ENCODE data around the gene IL16.
A peak's percentile ranks its signal among the peaks of the same experiment; 100 is the strongest.

The IL16 gene

DNA sequence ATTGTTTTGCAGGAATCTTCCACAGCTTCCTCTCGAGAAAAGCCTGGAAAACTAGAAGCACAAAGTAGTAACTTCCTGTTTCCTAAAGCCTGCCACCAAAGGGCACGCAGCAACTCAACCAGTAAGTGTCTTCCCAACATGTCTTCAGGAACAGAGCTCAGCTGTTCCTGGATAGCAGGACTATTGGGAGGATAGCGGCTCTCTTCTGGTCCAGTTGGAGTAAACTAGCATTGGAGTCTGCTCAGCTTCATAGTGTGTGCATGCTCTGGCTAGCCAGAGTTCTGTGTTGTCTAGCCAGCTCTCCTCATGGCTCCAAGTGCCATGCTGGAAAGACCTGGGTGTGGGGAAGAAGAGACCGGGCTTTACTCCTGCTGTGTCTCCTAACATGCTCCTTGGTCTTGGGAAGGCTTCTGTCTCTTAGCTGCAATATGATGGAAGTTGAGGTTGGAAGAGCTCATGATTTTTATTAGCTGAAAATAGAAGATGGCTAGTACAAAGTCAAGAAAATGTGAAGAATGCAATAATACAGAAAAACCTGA, 63.1 kb downstream of the IL16 start:
- H3K36me3 ChIP-seq (ENCODE audit: insufficient read depth, low read length) = no peaks in the 10 kb centered on the region
- no peak for DNase-seq (ENCODE audit: low read depth, low spot score)
- no peak overlapping the region for H3K27ac ChIP-seq
- H3K9ac ChIP-seq (ENCODE audit: insufficient read length) = no peak overlapping the region
- H3K9me3 ChIP-seq (ENCODE audit: low read depth, low read length) = no peaks in the 10 kb centered on the region
- H3K4me3 ChIP-seq = no peak overlapping the region
- TF ChIP-seq FOXP2 (optimal IDR thresholded peaks at IDR 0.05; ENCODE audit: control extremely low read depth, extremely low read length, insufficient read depth) (no peak), EZH2 (IDR thresholded peaks at IDR 0.05) (no peak), POLR2AphosphoS5 (IDR thresholded peaks at IDR 0.05; ENCODE audit: borderline replicate concordance, low read depth, low read length) (no peak)

DNA sequence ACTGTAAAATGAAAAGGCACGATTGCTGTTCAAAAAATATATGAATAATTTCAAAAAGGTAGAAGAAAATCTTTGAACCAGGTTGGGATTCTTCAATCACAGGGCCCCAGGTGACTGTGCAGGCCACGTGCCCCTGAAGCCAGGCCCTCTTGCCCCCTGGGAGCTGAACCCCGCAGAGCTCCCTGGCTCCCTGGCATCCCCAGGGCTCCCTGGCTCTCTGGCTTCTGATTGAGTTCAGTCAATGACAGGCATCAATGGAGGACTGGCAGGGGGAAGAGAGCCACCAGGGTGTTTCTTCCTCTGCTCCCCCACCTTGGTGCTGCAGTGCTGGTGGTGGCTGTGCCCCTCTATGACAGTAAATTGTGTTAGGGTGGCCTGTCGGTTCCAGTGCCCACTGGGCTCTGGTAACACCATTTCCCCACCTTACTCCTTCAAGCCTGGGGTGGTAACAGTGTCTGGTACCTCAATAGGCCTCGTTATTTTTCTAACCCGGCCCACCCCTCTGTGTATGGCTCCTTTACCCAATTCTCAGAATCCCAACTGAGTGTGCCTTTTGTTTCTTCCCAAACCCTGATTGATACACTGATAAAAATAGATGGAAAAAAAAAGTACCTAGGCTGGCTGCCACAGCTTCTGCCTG, 64.6 kb downstream of the IL16 start:
- TF ChIP-seq FOXP2 (optimal IDR thresholded peaks at IDR 0.05; ENCODE audit: control extremely low read depth, extremely low read length, insufficient read depth) = no peak
- no peak for TF ChIP-seq EZH2 (IDR thresholded peaks at IDR 0.05)
- TF ChIP-seq POLR2AphosphoS5 (IDR thresholded peaks at IDR 0.05; ENCODE audit: borderline replicate concordance, low read depth, low read length) = no peak
- no peak overlapping the region for H3K9ac ChIP-seq (ENCODE audit: insufficient read length)
- H3K4me3 ChIP-seq = no peak overlapping the region
- no peak for DNase-seq (ENCODE audit: low read depth, low spot score)
- H3K36me3 ChIP-seq (ENCODE audit: insufficient read depth, low read length) = no peaks in the 10 kb centered on the region
- H3K27ac ChIP-seq = no peak overlapping the region
- no peaks in the 10 kb centered on the region for H3K9me3 ChIP-seq (ENCODE audit: low read depth, low read length)

DNA sequence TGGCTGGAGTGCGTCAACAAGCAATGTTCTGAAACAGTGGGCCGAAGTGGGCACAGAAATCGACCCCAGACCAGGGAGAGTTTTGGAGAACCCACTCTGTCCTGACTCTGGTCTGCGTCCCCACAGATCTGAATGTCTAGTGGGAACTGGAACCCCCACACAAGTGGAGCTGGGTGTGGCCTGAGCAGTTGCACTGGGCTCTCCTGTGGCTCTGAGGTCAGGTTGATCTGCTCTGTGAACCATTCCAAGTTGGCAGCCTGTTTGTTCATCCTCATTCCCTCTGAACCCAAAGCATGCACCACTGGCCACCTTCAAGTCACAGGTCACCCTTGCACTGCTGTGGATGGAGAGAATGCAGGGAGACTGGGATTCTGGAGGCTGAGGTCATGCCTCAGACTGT, 66.8 kb downstream of the IL16 start:
- Histone ChIP-seq H3K9ac (ENCODE audit: insufficient read length) (no peak overlapping the region), H3K27ac (no peak overlapping the region), H3K9me3 (ENCODE audit: low read depth, low read length) (no peaks in the 10 kb centered on the region), H3K4me3 (no peak overlapping the region), H3K36me3 (ENCODE audit: insufficient read depth, low read length) (no peaks in the 10 kb centered on the region)
- TF ChIP-seq POLR2AphosphoS5 (IDR thresholded peaks at IDR 0.05; ENCODE audit: borderline replicate concordance, low read depth, low read length) (no peak), EZH2 (IDR thresholded peaks at IDR 0.05) (no peak), FOXP2 (optimal IDR thresholded peaks at IDR 0.05; ENCODE audit: control extremely low read depth, extremely low read length, insufficient read depth) (no peak)
- no peak for DNase-seq (ENCODE audit: low read depth, low spot score)

DNA sequence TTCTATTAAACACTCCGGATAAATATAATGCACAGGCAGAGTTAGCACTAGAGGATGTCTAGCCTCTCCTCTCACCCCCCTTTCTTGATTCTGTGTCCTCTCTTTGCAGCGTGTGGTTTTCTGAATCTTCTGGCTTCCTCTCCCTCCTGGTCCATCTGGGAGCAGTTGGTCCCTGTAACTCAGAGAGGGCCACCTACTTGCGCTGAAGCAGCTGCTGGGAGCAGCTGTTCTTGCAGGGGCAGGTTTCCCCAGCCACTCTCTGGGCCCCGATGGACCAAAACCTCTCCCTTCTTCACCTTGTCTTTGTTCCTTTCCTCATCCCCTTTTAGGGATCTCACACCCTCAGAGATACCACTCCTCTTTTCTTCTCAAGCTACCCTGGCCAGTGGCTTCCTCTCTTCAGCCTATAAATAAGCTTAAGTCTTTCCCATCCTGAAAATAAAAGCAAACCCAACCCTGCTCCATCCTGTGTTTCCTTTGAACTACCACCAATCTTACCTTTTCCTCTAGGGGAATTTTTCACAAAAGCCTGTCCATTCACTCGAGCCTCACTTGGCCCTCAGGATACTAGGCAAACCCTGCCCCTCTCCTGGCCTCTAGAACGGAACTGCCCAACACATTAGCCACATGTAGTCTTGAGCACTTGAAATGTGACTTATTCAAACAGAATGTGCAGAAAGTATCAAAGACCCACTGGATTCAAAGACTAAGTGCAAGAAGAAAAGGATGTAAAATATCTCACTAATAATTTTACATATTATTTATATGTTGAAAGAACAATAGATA, 67.6 kb downstream of the IL16 start:
- Histone ChIP-seq H3K27ac (no peak overlapping the region), H3K9ac (ENCODE audit: insufficient read length) (no peak overlapping the region), H3K36me3 (ENCODE audit: insufficient read depth, low read length) (no peaks in the 10 kb centered on the region), H3K9me3 (ENCODE audit: low read depth, low read length) (no peaks in the 10 kb centered on the region), H3K4me3 (no peak overlapping the region)
- no peak for DNase-seq (ENCODE audit: low read depth, low spot score)
- TF ChIP-seq FOXP2 (optimal IDR thresholded peaks at IDR 0.05; ENCODE audit: control extremely low read depth, extremely low read length, insufficient read depth) = no peak
- TF ChIP-seq EZH2 (IDR thresholded peaks at IDR 0.05) = no peak
- TF ChIP-seq POLR2AphosphoS5 (IDR thresholded peaks at IDR 0.05; ENCODE audit: borderline replicate concordance, low read depth, low read length) = no peak

DNA sequence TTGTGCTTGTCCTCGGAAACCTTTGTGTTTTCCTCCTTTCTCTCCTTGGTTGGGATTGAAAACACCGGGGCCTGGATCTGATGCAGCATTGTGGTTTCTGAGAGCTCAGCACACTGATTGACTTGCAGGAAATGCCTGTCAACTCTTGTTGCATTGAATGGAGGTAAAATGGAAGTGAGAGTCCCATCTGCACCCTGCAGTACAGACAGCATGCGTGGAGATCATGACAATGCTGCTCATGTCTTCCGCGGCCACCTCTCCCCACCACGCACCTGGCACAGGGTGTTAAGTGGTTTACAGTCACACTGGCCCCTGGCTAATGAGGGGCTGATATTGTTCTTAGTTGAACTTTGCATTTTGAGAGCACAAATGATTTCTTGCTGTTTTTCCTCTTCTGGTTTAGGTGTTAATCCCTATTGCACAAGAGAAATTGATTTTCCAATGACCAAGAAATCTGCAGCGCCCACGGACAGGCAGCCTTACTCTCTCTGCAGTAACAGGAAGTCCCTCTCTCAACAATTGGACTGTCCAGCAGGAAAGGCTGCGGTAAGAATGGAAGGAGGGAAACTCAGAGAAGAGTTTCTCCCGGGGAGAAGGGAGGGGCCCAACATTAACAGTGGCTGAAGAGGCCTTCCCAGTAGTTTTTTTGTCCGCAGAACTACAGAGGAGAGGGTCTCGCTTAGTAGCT, 68.7 kb downstream of the IL16 start:
- no peak overlapping the region for H3K9ac ChIP-seq (ENCODE audit: insufficient read length)

DNA sequence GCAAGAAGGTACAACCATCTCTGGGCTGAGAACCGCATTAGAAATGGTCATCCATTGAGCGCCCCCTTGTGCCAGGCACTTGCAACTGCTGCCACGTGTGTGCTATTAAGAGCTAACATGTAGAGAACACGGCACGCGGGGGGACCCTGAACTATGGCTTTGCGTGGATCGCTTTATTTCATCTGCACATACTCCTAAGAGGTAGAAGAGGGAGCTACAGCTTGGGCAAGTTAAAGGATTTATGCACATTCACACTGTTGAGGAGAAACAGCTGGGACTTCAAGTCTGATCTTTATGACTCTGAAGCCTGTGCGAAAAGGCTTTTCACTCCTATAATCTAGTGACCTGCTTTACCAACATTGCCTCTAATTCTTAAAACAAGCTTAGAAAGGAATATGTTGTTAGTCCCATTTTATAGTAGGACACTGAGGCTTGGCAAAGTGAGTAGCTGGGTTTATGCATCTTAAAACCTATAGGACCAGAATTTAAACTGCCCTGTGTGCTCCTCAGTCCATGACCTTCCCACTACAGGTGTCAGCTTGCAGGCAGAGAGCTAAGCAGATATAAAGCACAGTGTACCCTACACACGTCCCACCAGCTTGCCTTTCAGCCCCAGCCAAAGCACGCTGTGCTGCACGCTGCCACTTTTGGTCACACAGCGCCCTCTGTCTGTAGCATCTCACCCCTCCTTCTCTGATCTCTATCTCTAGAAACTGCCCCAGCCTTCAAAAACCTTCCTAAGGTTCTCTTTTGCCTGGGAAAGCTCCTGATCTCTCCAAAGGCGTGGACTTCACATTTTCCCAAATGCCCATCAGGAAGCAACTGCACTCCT, 69.5 kb downstream of the IL16 start:
- no peak overlapping the region for H3K27ac ChIP-seq
- H3K36me3 ChIP-seq (ENCODE audit: insufficient read depth, low read length) = no peaks in the 10 kb centered on the region
- no peak overlapping the region for H3K9ac ChIP-seq (ENCODE audit: insufficient read length)
- no peak for TF ChIP-seq FOXP2 (optimal IDR thresholded peaks at IDR 0.05; ENCODE audit: control extremely low read depth, extremely low read length, insufficient read depth)
- no peak for TF ChIP-seq POLR2AphosphoS5 (IDR thresholded peaks at IDR 0.05; ENCODE audit: borderline replicate concordance, low read depth, low read length)
- TF ChIP-seq EZH2 (IDR thresholded peaks at IDR 0.05) = no peak
- peak overlapping the region; percentile 61 for H3K4me3 ChIP-seq
- peak; percentile 48 for DNase-seq (ENCODE audit: low read depth, low spot score)
- no peaks in the 10 kb centered on the region for H3K9me3 ChIP-seq (ENCODE audit: low read depth, low read length)

More for the DNA sequence above, 68.7 kb downstream of the IL16 start:
- Histone ChIP-seq H3K9me3 (ENCODE audit: low read depth, low read length) (no peaks in the 10 kb centered on the region), H3K36me3 (ENCODE audit: insufficient read depth, low read length) (no peaks in the 10 kb centered on the region), H3K27ac (no peak overlapping the region), H3K4me3 (peak overlapping the region; percentile 61)
- TF ChIP-seq FOXP2 (optimal IDR thresholded peaks at IDR 0.05; ENCODE audit: control extremely low read depth, extremely low read length, insufficient read depth) = no peak
- no peak for TF ChIP-seq EZH2 (IDR thresholded peaks at IDR 0.05)
- no peak for TF ChIP-seq POLR2AphosphoS5 (IDR thresholded peaks at IDR 0.05; ENCODE audit: borderline replicate concordance, low read depth, low read length)
- no peak for DNase-seq (ENCODE audit: low read depth, low spot score)

DNA sequence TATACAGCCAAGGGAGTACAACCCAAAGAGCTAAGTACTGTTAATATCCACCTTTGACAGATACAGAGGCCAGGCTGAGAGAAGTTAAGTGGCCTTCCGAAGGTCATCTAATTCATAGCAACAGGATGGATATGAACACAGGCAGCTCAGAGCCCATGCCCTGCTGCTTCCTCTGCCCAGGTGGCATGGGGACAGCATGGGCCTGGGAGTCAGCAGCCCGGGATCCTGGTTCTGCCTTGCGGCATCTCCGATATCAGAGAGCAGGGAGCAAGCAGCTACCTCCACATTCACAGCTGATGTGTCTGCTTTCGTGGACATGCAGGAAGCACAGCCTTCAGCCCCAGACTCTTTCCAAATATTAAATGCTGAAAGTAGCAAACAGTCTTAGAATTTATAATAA, 71.7 kb downstream of the IL16 start:
- DNase-seq (ENCODE audit: low read depth, low spot score) = no peak
- Histone ChIP-seq H3K27ac (no peak overlapping the region), H3K36me3 (ENCODE audit: insufficient read depth, low read length) (no peaks in the 10 kb centered on the region), H3K9me3 (ENCODE audit: low read depth, low read length) (no peaks in the 10 kb centered on the region), H3K4me3 (no peak overlapping the region), H3K9ac (ENCODE audit: insufficient read length) (no peak overlapping the region)
- TF ChIP-seq POLR2AphosphoS5 (IDR thresholded peaks at IDR 0.05; ENCODE audit: borderline replicate concordance, low read depth, low read length) = no peak
- no peak for TF ChIP-seq EZH2 (IDR thresholded peaks at IDR 0.05)
- TF ChIP-seq FOXP2 (optimal IDR thresholded peaks at IDR 0.05; ENCODE audit: control extremely low read depth, extremely low read length, insufficient read depth) = no peak

All from SK-N-MC (cell line).